SK-N-SH (cell line): Measurements from ENCODE around the gene CBX1.

Source experiments
- IRF3 ChIP-seq: fragments of 150-350 bp; IDR thresholded peaks from 2 replicates; pipeline ENCODE4 v1.6.1; 2016; ENCODE audit warnings: mild to moderate bottlenecking, low read depth, low read length
- MXI1 ChIP-seq: IDR thresholded peaks from 2 replicates; pipeline ENCODE4 v1.6.1; 2012; ENCODE audit warnings: mild to moderate bottlenecking, low read depth, low read length, improper control_type of control experiment
- POLR2AphosphoS5 ChIP-seq: IDR thresholded peaks from 2 replicates; pipeline ENCODE4 v1.6.1; 2012; ENCODE audit warnings: low read depth, low read length
- TF ChIP-seq, protein P1 (sequence below): IDR thresholded peaks from 2 replicates; pipeline ENCODE4 v1.4.0; 2012; ENCODE audit warnings: low read depth, borderline replicate concordance

DNA sequence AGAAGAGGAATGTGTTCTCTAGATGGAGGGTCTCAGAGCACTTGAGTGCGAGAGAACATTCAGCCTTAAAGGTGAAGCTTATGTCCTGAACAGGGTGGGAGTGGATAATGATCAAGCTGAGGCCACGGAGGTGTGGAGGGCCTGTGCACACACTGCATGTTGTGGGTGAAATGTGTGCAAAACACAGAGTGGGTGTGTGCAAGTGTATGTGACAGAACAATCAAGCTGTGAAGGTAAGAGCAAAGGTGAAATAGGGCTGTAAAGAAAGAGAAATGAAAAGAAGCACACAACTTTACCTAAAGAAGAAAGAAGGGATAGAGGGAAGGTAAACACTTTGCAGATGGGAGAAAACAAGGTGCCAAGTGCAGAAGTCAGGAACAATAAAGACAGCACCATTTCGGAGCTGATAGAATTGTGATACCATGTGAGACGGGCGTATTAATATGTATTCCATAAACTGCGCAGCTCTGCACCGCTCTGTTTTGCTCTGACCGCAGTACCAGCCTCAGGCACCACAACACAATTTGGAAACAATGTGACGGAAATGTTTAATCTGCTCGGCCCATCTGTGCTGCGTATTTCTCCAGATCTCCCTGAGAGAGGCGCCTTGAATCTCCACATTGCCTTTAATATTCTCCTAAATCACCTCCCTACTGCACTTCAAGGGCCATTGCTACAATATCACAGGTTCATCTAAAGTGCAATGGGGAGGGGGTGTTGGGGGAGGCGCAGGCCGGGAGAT lies 46.9 kb upstream of the CBX1 start:
- TF ChIP-seq POLR2AphosphoS5 (no peak), MXI1 (no peak), IRF3 (no peak)
- TF ChIP-seq, protein P1, sequence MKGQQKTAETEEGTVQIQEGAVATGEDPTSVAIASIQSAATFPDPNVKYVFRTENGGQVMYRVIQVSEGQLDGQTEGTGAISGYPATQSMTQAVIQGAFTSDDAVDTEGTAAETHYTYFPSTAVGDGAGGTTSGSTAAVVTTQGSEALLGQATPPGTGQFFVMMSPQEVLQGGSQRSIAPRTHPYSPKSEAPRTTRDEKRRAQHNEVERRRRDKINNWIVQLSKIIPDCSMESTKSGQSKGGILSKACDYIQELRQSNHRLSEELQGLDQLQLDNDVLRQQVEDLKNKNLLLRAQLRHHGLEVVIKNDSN = no peak
